Activated T-cell treated with anti-CD3 and anti-CD28 coated beads, Interleukin-2, amount 50 U/mL, for 24 hours (primary cell): ENCODE measurements around the gene PRKG2.

Experiments
- DNase-seq: peaks from one replicate; pipeline ENCODE4 v3.0.0-alpha.2; 2020
- H3K27ac Mint-ChIP-seq: 2 replicates; pipeline ENCODE4 v1.8.0; 2020; ENCODE audit warnings: mild to moderate bottlenecking, mixed read lengths
- H3K27me3 Mint-ChIP-seq: 2 replicates; pipeline ENCODE4 v1.8.0; 2020; ENCODE audit warnings: mixed read lengths
- H3K36me3 Mint-ChIP-seq: 2 replicates; pipeline ENCODE4 v1.8.0; 2020; ENCODE audit warnings: low read depth, mixed read lengths
- H3K4me1 Mint-ChIP-seq: 2 replicates; pipeline ENCODE4 v1.8.0; 2020; ENCODE audit warnings: low read depth, mixed read lengths
- H3K4me3 Mint-ChIP-seq: 2 replicates; pipeline ENCODE4 v1.8.0; 2020; ENCODE audit warnings: mild to moderate bottlenecking, moderate library complexity, mixed read lengths
- H3K9me3 Mint-ChIP-seq: 2 replicates; pipeline ENCODE4 v1.8.0; 2020; ENCODE audit warnings: mixed read lengths

Gene PRKG2

GRCh38 chr4:81152839-81153713 is 61.9 kb downstream of the PRKG2 start:
- Mint-ChIP-seq H3K27me3 (no peaks in the 10 kb centered on the region), H3K36me3 (no peaks in the 10 kb centered on the region), H3K4me3 (peak overlapping the region; percentile 76), H3K9me3 (no peaks in the 10 kb centered on the region), H3K4me1 (no peaks in the 10 kb centered on the region), H3K27ac (no peak overlapping the region)
- no peak for DNase-seq

DNA sequence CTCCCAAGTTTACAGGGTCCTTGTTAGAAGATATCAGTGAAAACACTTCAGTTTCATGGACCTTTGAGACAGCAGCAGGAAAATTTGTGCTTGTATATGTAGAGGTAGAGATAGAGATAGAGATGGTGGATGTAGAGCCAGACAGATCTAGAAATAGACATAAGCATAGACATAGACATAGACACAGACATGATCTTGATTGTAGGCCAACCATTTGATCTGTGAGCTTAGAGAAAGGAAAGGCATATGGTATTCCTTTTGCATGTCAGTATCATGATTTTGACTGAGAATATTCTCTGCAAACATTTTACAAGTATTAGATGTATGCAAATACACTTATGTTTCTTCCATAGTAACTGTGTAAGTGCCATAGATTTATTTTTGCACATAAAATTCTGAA is 65.0 kb downstream of the PRKG2 start:
- no peaks in the 10 kb centered on the region for H3K36me3 Mint-ChIP-seq
- H3K4me1 Mint-ChIP-seq: no peaks in the 10 kb centered on the region
- no peak overlapping the region for H3K27ac Mint-ChIP-seq
- no peak for DNase-seq
- H3K4me3 Mint-ChIP-seq: no peak overlapping the region
- no peaks in the 10 kb centered on the region for H3K9me3 Mint-ChIP-seq
- no peaks in the 10 kb centered on the region for H3K27me3 Mint-ChIP-seq

DNA sequence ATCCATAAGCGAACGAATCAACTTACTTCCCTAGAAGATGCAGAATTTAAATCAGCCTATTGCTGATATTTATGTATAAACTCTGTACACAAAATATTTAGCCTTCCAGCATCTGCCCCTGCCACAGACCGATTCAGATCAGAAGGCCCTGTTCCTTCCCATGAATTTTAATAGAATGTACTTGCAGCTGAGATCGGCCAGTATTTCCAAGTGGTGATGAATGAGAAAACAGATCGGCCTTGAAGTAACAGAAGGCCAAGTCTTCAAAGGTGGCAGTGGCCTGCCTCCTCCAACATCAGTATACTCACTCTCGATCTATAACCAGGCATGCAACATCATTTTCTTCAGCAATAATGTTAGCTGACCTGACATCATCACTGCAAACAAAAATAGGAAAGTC is 66.4 kb downstream of the PRKG2 start:
- H3K4me1 Mint-ChIP-seq: no peaks in the 10 kb centered on the region

DNA sequence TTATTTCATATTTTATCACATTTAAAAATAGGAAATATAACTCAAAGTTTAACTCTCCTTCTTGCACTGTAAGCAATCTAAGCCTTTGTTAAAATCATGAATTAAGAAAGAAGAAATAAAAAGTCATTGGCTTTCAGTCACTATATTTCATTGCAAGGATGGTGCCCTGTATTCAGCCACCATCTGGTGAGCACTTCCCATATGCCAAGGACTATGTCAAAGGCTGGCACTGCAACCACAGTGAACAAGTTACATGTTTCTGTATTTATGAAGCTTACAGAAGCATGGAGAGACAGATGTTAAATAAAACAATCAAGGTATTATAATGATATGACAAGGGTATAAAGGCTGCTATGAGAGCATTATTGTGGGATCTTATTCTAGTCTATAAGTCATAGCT is 68.6 kb downstream of the PRKG2 start:
- Mint-ChIP-seq H3K9me3 (no peaks in the 10 kb centered on the region), H3K4me3 (no peak overlapping the region), H3K4me1 (no peaks in the 10 kb centered on the region), H3K27ac (no peak overlapping the region), H3K27me3 (no peaks in the 10 kb centered on the region), H3K36me3 (no peaks in the 10 kb centered on the region)
- no peak for DNase-seq

More for the DNA sequence above, 66.4 kb downstream of the PRKG2 start:
- H3K27ac Mint-ChIP-seq: no peak overlapping the region
- no peaks in the 10 kb centered on the region for H3K27me3 Mint-ChIP-seq
- no peaks in the 10 kb centered on the region for H3K9me3 Mint-ChIP-seq
- no peaks in the 10 kb centered on the region for H3K36me3 Mint-ChIP-seq
- no peak for DNase-seq
- no peak overlapping the region for H3K4me3 Mint-ChIP-seq

DNA sequence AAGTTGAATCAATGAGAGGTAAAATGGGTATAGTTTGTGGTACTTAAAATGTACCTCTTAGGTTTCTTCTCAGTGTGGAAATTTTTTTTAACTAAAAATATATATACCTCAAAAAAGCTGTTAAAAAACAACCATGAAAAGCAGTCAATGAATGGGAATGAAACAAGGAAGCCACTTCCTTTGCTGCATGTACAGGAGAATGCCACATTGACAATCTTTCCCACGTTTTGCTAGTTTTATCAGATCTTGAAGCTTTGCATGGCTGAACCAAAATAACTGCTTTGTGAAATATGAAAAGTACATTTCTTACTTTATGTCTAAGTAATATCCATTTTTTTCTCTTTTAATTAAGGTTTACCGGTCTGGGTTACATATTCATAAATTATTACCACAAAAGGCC is 71.8 kb downstream of the PRKG2 start:
- Mint-ChIP-seq H3K36me3 (no peaks in the 10 kb centered on the region), H3K4me1 (no peaks in the 10 kb centered on the region), H3K9me3 (no peaks in the 10 kb centered on the region), H3K27ac (no peak overlapping the region), H3K27me3 (no peaks in the 10 kb centered on the region), H3K4me3 (no peak overlapping the region)
- DNase-seq: no peak

GRCh38 chr4:81142744-81143143 is 72.3 kb downstream of the PRKG2 start:
- H3K4me1 Mint-ChIP-seq: no peaks in the 10 kb centered on the region

DNA sequence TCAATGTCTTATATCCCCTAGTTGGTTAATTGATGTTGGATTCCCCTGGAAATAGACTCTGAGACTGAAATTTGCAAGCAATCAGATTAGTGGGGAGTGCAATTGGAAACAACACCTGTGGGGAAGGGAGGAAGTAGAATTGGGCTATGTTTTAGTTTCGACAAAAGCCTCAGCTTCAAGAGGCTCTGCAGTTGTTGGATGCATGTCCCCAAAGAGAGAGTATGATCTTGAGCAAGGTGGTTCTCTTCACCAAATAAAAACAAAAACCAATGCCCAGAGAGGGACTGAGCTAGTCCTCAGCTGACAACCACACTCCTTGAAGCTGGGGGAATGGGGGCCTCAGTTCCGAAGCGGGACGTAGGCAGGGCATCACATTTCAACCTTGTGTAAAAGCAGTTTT is 77.1 kb downstream of the PRKG2 start:
- DNase-seq: no peak
- H3K4me1 Mint-ChIP-seq: no peaks in the 10 kb centered on the region
- H3K27ac Mint-ChIP-seq: no peak overlapping the region
- H3K27me3 Mint-ChIP-seq: no peaks in the 10 kb centered on the region
- no peak overlapping the region for H3K4me3 Mint-ChIP-seq
- no peaks in the 10 kb centered on the region for H3K36me3 Mint-ChIP-seq
- no peaks in the 10 kb centered on the region for H3K9me3 Mint-ChIP-seq

More at GRCh38 chr4:81142744-81143143, 72.3 kb downstream of the PRKG2 start:
- no peaks in the 10 kb centered on the region for H3K36me3 Mint-ChIP-seq
- no peak overlapping the region for H3K4me3 Mint-ChIP-seq
- no peak overlapping the region for H3K27ac Mint-ChIP-seq
- H3K27me3 Mint-ChIP-seq: no peaks in the 10 kb centered on the region
- no peak for DNase-seq
- no peaks in the 10 kb centered on the region for H3K9me3 Mint-ChIP-seq

GRCh38 chr4:81137446-81137845 is 77.6 kb downstream of the PRKG2 start:
- H3K27ac Mint-ChIP-seq: no peak overlapping the region
- H3K4me1 Mint-ChIP-seq: no peaks in the 10 kb centered on the region
- no peak for DNase-seq
- H3K9me3 Mint-ChIP-seq: no peaks in the 10 kb centered on the region
- H3K27me3 Mint-ChIP-seq: no peaks in the 10 kb centered on the region
- H3K36me3 Mint-ChIP-seq: no peaks in the 10 kb centered on the region
- no peak overlapping the region for H3K4me3 Mint-ChIP-seq

GRCh38 chr4:81136161-81136905 is 78.7 kb downstream of the PRKG2 start:
- Mint-ChIP-seq H3K27me3 (no peaks in the 10 kb centered on the region), H3K27ac (no peak overlapping the region), H3K9me3 (no peaks in the 10 kb centered on the region), H3K4me3 (no peak overlapping the region), H3K4me1 (no peaks in the 10 kb centered on the region), H3K36me3 (no peaks in the 10 kb centered on the region)
- no peak for DNase-seq

DNA sequence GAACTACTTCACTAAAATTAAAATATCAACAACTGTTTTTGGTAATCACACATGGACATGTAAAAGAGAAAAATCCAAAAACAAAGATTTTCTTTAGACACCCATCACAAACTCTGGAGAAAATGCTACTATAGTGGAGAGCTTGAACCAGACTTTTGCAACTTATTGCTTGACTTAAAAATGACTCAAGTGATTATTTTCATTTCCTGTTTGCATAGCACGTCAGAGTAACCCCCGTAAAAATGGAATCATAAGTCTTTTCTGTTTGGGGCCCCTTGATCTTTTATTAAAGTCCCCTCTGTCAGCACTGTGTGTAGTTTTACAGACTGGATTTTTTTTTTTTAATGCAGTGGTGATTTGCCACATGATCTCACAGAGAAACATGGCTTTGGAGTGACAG is 79.5 kb downstream of the PRKG2 start:
- no peak for DNase-seq
- H3K4me1 Mint-ChIP-seq: no peaks in the 10 kb centered on the region
- H3K27me3 Mint-ChIP-seq: no peaks in the 10 kb centered on the region
- H3K9me3 Mint-ChIP-seq: no peaks in the 10 kb centered on the region
- no peak overlapping the region for H3K4me3 Mint-ChIP-seq
- no peak overlapping the region for H3K27ac Mint-ChIP-seq
- no peaks in the 10 kb centered on the region for H3K36me3 Mint-ChIP-seq

- H3K4me3 Mint-ChIP-seq: no peak overlapping the region
- no peaks in the 10 kb centered on the region for H3K27me3 Mint-ChIP-seq
- no peak for DNase-seq
- no peaks in the 10 kb centered on the region for H3K36me3 Mint-ChIP-seq
- no peaks in the 10 kb centered on the region for H3K4me1 Mint-ChIP-seq
- H3K9me3 Mint-ChIP-seq: no peaks in the 10 kb centered on the region
- no peak overlapping the region for H3K27ac Mint-ChIP-seq
Observed at GRCh38 chr4:81131563-81131962, 83.5 kb downstream of the PRKG2 start.

DNA sequence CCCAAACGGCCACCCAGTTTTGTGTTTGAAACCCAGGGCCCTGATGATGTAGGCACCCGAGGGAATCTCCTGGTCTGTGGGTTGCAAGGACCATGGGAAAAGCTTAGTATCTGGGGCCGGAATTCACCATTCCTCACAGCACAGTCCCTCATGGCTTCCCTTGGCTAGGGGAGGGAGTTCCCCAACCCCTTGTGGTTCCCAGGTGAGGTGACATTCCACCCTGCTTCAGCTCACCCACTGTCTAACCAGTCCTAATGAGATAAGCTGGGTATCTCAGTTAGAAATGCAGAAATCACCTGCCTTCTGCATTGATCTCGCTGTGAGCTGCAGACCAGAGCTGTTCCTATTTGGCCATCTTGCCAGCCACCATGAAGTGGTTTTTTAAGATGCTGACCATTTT is 84.0 kb downstream of the PRKG2 start:
- Mint-ChIP-seq H3K9me3 (no peaks in the 10 kb centered on the region), H3K4me3 (no peak overlapping the region), H3K4me1 (no peaks in the 10 kb centered on the region), H3K36me3 (no peaks in the 10 kb centered on the region), H3K27me3 (no peaks in the 10 kb centered on the region), H3K27ac (no peak overlapping the region)
- DNase-seq: no peak

GRCh38 chr4:81130569-81130968 is 84.5 kb downstream of the PRKG2 start:
- Mint-ChIP-seq H3K4me1 (no peaks in the 10 kb centered on the region), H3K4me3 (no peak overlapping the region), H3K27me3 (no peaks in the 10 kb centered on the region), H3K36me3 (no peaks in the 10 kb centered on the region), H3K27ac (no peak overlapping the region), H3K9me3 (no peaks in the 10 kb centered on the region)
- no peak for DNase-seq

- H3K4me1 Mint-ChIP-seq: no peaks in the 10 kb centered on the region
- no peak for DNase-seq
- no peaks in the 10 kb centered on the region for H3K27me3 Mint-ChIP-seq
- H3K36me3 Mint-ChIP-seq: no peaks in the 10 kb centered on the region
- H3K27ac Mint-ChIP-seq: no peak overlapping the region
- H3K4me3 Mint-ChIP-seq: no peak overlapping the region
- H3K9me3 Mint-ChIP-seq: no peaks in the 10 kb centered on the region
Observed at GRCh38 chr4:81120055-81120454, 95.0 kb downstream of the PRKG2 start.

GRCh38 chr4:81118086-81118485 is 96.9 kb downstream of the PRKG2 start:
- H3K36me3 Mint-ChIP-seq: no peaks in the 10 kb centered on the region

More at GRCh38 chr4:81118086-81118485, 96.9 kb downstream of the PRKG2 start:
- peaks cover 6% of the 10 kb centered on the region for H3K4me1 Mint-ChIP-seq
- H3K27me3 Mint-ChIP-seq: no peaks in the 10 kb centered on the region
- H3K9me3 Mint-ChIP-seq: no peaks in the 10 kb centered on the region
- H3K27ac Mint-ChIP-seq: no peak overlapping the region
- no peak overlapping the region for H3K4me3 Mint-ChIP-seq
- DNase-seq: no peak
